Hematopoietic multipotent progenitor cell (in vitro differentiated cells): ENCODE measurements around the gene TBX2. TPM values are rescaled to one million over a fixed set of nuclear protein-coding genes. Genes with fewer than 3 reads are reported as not detected.

Experiments
- DNase-seq, 3 donors: peaks; one replicate each; pipeline ENCODE4 v3.0.0-alpha.2; 2011 to 2015; ENCODE audit warnings: low read depth in 2 of 3, low spot score in 2 of 3
- total RNA-seq: library from RNA; depleted of rRNA; stranded (reverse); fragments of >200 nt; gene quantifications from one replicate; pipeline ENCODE4 v1.2.3, GENCODE V29; 2012

TBX2 gene
- total RNA-seq, 1 donor, result under 0.01 TPM

- DNase-seq, result no peak
Measured at GRCh38 chr17:61368049-61368831, 31.4 kb upstream of the TBX2 start.

- no peak for DNase-seq
Measured at GRCh38 chr17:61368832-61369450, 30.7 kb upstream of the TBX2 start.

- DNase-seq, result no peak
Measured at GRCh38 chr17:61369751-61370150, 29.9 kb upstream of the TBX2 start.

GRCh38 chr17:61371179-61371578 is 28.5 kb upstream of the TBX2 start:
- DNase-seq, result no peak

GRCh38 chr17:61371606-61372005 is 28.0 kb upstream of the TBX2 start:
- no peak for DNase-seq

GRCh38 chr17:61372436-61372835 is 27.2 kb upstream of the TBX2 start:
- no peak for DNase-seq

- no peak for DNase-seq
Measured at GRCh38 chr17:61376931-61377838, 22.5 kb upstream of the TBX2 start.

GRCh38 chr17:61378658-61379456 is 20.8 kb upstream of the TBX2 start:
- DNase-seq, result no peak

GRCh38 chr17:61379457-61380216 is 20.0 kb upstream of the TBX2 start:
- DNase-seq, result no peak

- no peak for DNase-seq
Measured at GRCh38 chr17:61380217-61380835, 19.3 kb upstream of the TBX2 start.

- no peak for DNase-seq
Measured at GRCh38 chr17:61380836-61381525, 18.7 kb upstream of the TBX2 start.

GRCh38 chr17:61381537-61381936 is 18.1 kb upstream of the TBX2 start:
- no peak for DNase-seq

- no peak for DNase-seq
Measured at GRCh38 chr17:61382796-61383688, 16.6 kb upstream of the TBX2 start.

GRCh38 chr17:61383689-61384201 is 15.9 kb upstream of the TBX2 start:
- DNase-seq, result no peak

- no peak for DNase-seq
Measured at GRCh38 chr17:61384354-61384691, 15.3 kb upstream of the TBX2 start.

GRCh38 chr17:61384692-61385576 is 14.7 kb upstream of the TBX2 start:
- no peak for DNase-seq
